Thyroid gland (tissue), 4 donors: ENCODE results near the gene RASA3. TPM values are rescaled to one million over a fixed set of nuclear protein-coding genes. Genes with fewer than 3 reads are reported as not detected.
A peak's percentile ranks its signal among the peaks of the same experiment; 100 is the strongest.

Experiments used
- DNase-seq, 2 donors: peaks; one replicate each; pipeline ENCODE4 v3.0.0-alpha.2; 2019
- H3K27ac ChIP-seq, 3 donors: fragments of 200-600 bp; sonication (generic); 1 replicate in 2 of 3; 2 replicates in 1 of 3; pipeline ENCODE4 v1.5.1; 2016 to 2019; ENCODE audit warnings: mild to moderate bottlenecking in 1 of 3, moderate library complexity in 1 of 3
- H3K27me3 ChIP-seq: fragments of 200-600 bp; sonication (generic); one replicate; pipeline ENCODE4 v1.5.1; 2019
- H3K36me3 ChIP-seq, 2 donors: fragments of 200-600 bp; sonication (generic); one replicate each; pipeline ENCODE4 v1.5.1; 2016 to 2019
- H3K4me1 ChIP-seq, 2 donors: fragments of 200-600 bp; sonication (generic); one replicate each; pipeline ENCODE4 v1.5.1; 2017 to 2019
- H3K4me3 ChIP-seq, 3 donors: fragments of 200-600 bp; sonication (generic); replicated peaks in 1 of 3; 1 replicate in 2 of 3; 2 replicates in 1 of 3; pipeline ENCODE4 v1.5.1; 2016; ENCODE audit warnings: mild to moderate bottlenecking in 1 of 3
- H3K9me3 ChIP-seq: fragments of 200-600 bp; sonication (generic); one replicate; pipeline ENCODE4 v1.5.1; 2017
- POLR2A ChIP-seq, 2 donors: fragments of 450-650 bp; IDR thresholded peaks; one replicate each; pipeline ENCODE4 v1.6.1; 2017; ENCODE audit warnings: antibody characterized with exemption in 2 of 2, mild to moderate bottlenecking in 2 of 2, moderate library complexity in 1 of 2
- WGBS, 2 donors: methylation state at CpG; one replicate each; pipeline ENCODE4 v1.1.5; 2017; 5-methylcytosine and 5-hydroxymethylcytosine counted together
- intact Hi-C: fragments of 100-400 bp; cut with DNase I; formaldehyde crosslinking; loops from one replicate; pipeline ENCODE4 v1.15.1; 2023
- total RNA-seq, 4 donors: library from RNA; depleted of rRNA; stranded (reverse); fragments of >200 nt; gene quantifications; one replicate each; pipeline ENCODE4 v1.2.3, GENCODE V29; 2016
- TF ChIP-seq, protein P1 (sequence below), 6 experiments: fragments of 200-600 bp in 3 of 6; fragments of 450-650 bp in 3 of 6; sonication (generic) in 3 of 6; IDR thresholded peaks; one replicate each; pipeline ENCODE4 v1.5.1; 2016 to 2019; ENCODE audit warnings: antibody characterized with exemption in 6 of 6, mild to moderate bottlenecking in 2 of 6, inconsistent platforms in 1 of 6, moderate library complexity in 1 of 6

RASA3 gene
- total RNA-seq, 4 donors from 2014 or later, result 22.3 to 32.3 (median 25.5) TPM

GRCh38 chr13:113953561-113953960 lies 178.9 kb downstream of the RASA3 start:
- TF ChIP-seq, protein P1, sequence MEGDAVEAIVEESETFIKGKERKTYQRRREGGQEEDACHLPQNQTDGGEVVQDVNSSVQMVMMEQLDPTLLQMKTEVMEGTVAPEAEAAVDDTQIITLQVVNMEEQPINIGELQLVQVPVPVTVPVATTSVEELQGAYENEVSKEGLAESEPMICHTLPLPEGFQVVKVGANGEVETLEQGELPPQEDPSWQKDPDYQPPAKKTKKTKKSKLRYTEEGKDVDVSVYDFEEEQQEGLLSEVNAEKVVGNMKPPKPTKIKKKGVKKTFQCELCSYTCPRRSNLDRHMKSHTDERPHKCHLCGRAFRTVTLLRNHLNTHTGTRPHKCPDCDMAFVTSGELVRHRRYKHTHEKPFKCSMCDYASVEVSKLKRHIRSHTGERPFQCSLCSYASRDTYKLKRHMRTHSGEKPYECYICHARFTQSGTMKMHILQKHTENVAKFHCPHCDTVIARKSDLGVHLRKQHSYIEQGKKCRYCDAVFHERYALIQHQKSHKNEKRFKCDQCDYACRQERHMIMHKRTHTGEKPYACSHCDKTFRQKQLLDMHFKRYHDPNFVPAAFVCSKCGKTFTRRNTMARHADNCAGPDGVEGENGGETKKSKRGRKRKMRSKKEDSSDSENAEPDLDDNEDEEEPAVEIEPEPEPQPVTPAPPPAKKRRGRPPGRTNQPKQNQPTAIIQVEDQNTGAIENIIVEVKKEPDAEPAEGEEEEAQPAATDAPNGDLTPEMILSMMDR (IDR thresholded peaks at IDR 0.05), result no peak
- TF ChIP-seq POLR2A (IDR thresholded peaks at IDR 0.05), result no peak
- H3K27ac ChIP-seq, result no peak overlapping the region
- H3K4me3 ChIP-seq, result no peak overlapping the region
- 100% methylated on average over 2 to 8 of the region's 16 CpGs for WGBS, 2 donors
- no peaks in the 10 kb centered on the region for H3K9me3 ChIP-seq
- no peaks in the 10 kb centered on the region for H3K36me3 ChIP-seq
- intact Hi-C loops, result loop anchor here (2.0 kb wide), 1 partner anchor 273 kb away; no protein-coding TSS in a partner anchor
- DNase-seq, result no peak
- H3K27me3 ChIP-seq, result no peaks in the 10 kb centered on the region
- peaks cover 0 to 11% of the 10 kb centered on the region in 2 donors for H3K4me1 ChIP-seq

DNA sequence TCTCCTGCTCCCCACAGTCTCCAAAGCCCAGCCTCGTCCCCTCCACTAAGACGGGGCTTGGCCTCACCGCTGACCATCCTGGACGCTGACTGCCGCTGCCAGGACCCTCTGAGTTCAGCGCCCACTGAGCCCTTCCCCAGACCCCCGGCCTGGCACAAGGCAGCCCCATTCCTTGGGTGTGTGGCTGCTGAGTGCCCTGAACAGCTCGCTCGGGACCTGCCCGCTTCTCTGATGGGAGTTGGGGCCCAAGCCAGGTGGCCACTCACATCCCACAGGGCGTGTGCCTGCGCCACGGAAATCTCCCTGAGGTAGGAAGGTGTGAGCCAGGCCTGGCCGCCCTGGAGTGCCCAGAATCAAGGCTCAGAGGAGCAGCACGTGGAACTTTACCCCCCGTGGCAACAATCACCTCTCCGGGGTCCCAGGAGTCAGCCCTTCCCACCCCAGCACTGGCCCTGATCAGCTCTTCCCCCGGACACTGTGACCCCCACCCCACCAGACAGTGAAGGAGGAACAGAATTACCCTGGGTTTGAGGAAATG lies 179.4 kb downstream of the RASA3 start:
- WGBS, 2 donors, result 92 to 97% methylated on average over 11 to 17 of the region's 18 CpGs
- Histone ChIP-seq H3K36me3 (no peaks in the 10 kb centered on the region), H3K4me3 (no peak overlapping the region), H3K27ac (no peak overlapping the region), H3K27me3 (no peaks in the 10 kb centered on the region), H3K4me1 (peaks cover 0 to 11% of the 10 kb centered on the region in 2 donors), H3K9me3 (no peaks in the 10 kb centered on the region)
- DNase-seq, result no peak
- intact Hi-C loops, result loop anchor here (2.0 kb wide), 1 partner anchor 274 kb away; no protein-coding TSS in a partner anchor
- TF ChIP-seq, protein P1 (IDR thresholded peaks at IDR 0.05), result no peak
- no peak for TF ChIP-seq POLR2A (IDR thresholded peaks at IDR 0.05)

GRCh38 chr13:113952151-113952982 lies 180.1 kb downstream of the RASA3 start:
- no peak for DNase-seq
- H3K27me3 ChIP-seq, result no peaks in the 10 kb centered on the region
- no peaks in the 10 kb centered on the region for H3K36me3 ChIP-seq
- H3K27ac ChIP-seq, result no peak overlapping the region
- WGBS, 2 donors, result 85 to 95% methylated on average over 13 to 34 of the region's 42 CpGs
- intact Hi-C loops, result loop anchor here (2.0 kb wide), 1 partner anchor 274 kb away; no protein-coding TSS in a partner anchor
- no peak overlapping the region for H3K4me3 ChIP-seq
- H3K4me1 ChIP-seq, result peaks cover 0 to 11% of the 10 kb centered on the region in 2 donors
- no peaks in the 10 kb centered on the region for H3K9me3 ChIP-seq
- TF ChIP-seq, protein P1 (IDR thresholded peaks at IDR 0.05), result no peak
- TF ChIP-seq POLR2A (IDR thresholded peaks at IDR 0.05), result no peak

GRCh38 chr13:113951246-113951999 lies 181.0 kb downstream of the RASA3 start:
- peak in 1 of 2 donors; percentile 36 for TF ChIP-seq POLR2A (IDR thresholded peaks at IDR 0.05)
- TF ChIP-seq, protein P1 (IDR thresholded peaks at IDR 0.05), result peak; percentile 49 to 97 (median 93)
- Histone ChIP-seq H3K9me3 (no peaks in the 10 kb centered on the region), H3K4me1 (peaks cover 0 to 11% of the 10 kb centered on the region in 2 donors), H3K27me3 (no peaks in the 10 kb centered on the region), H3K27ac (peak overlapping the region in 1 of 3 donors; percentile 12), H3K4me3 (no peak overlapping the region), H3K36me3 (no peaks in the 10 kb centered on the region)
- DNase-seq, result peak; percentile 90 to 94
- WGBS, 2 donors, result 56 to 69% methylated on average over 5 to 28 of the region's 42 CpGs
- intact Hi-C loops, result no loop called here
